Large intestine (tissue), 3 donors: ENCODE measurements around the gene LRMDA. TPM values are rescaled to one million over a fixed set of nuclear protein-coding genes. Genes with fewer than 3 reads are reported as not detected.

Experiments used
- DNase-seq, 2 donors: peaks; one replicate each; pipeline versions ENCODE4 v3.0.0 to v3.0.0-alpha.2; 2013
- H3K27ac ChIP-seq: one replicate; pipeline ENCODE4 v1.5.1; 2013; ENCODE audit warnings: low read length
- H3K27me3 ChIP-seq: 2 replicates; pipeline ENCODE4 v1.6.1; 2013; ENCODE audit warnings: low read length; ENCODE audit not compliant: control insufficient read depth, insufficient read depth
- H3K36me3 ChIP-seq: 2 replicates; pipeline ENCODE4 v1.6.1; 2013; ENCODE audit warnings: low read length; ENCODE audit not compliant: control insufficient read depth, insufficient read depth
- H3K4me1 ChIP-seq: one replicate; pipeline ENCODE4 v1.6.1; 2013; ENCODE audit warnings: low read length; ENCODE audit not compliant: control insufficient read depth, insufficient read depth
- H3K4me3 ChIP-seq: one replicate; pipeline ENCODE4 v1.5.1; 2013; ENCODE audit warnings: low read length
- H3K9me3 ChIP-seq: one replicate; pipeline ENCODE4 v1.6.1; 2013; ENCODE audit warnings: mild to moderate bottlenecking, low read depth, low read length, moderate library complexity; ENCODE audit not compliant: control insufficient read depth
- WGBS: methylation state at CpG from one replicate; pipeline ENCODE4 v1.1.5; 2013; ENCODE audit warnings: low lambda C conversion rate; ENCODE audit not compliant: insufficient coverage; 5-methylcytosine and 5-hydroxymethylcytosine counted together
- polyA plus RNA-seq: library from polyadenylated mRNA; unstranded; fragments of 120-200 nt; gene quantifications from one replicate; pipeline ENCODE4 v1.2.1, GENCODE V29; 2013

The LRMDA gene
- polyA plus RNA-seq, 1 donor: 5.3 TPM

GRCh38 chr10:75865413-75866299 lies 434.2 kb downstream of the LRMDA start:
- H3K36me3 ChIP-seq: no peaks in the 10 kb centered on the region
- no peak for DNase-seq
- H3K9me3 ChIP-seq: no peaks in the 10 kb centered on the region
- H3K4me3 ChIP-seq: no peak overlapping the region
- H3K4me1 ChIP-seq: no peaks in the 10 kb centered on the region
- no peak overlapping the region for H3K27ac ChIP-seq
- no peaks in the 10 kb centered on the region for H3K27me3 ChIP-seq
- WGBS: 69% methylated on average over 3 of the region's 4 CpGs

- no peaks in the 10 kb centered on the region for H3K9me3 ChIP-seq
- no CpG with 5 or more reads among the region's 2 CpGs for WGBS
- no peak overlapping the region for H3K4me3 ChIP-seq
- no peak overlapping the region for H3K27ac ChIP-seq
- no peaks in the 10 kb centered on the region for H3K36me3 ChIP-seq
- no peaks in the 10 kb centered on the region for H3K27me3 ChIP-seq
- DNase-seq: no peak
- H3K4me1 ChIP-seq: no peaks in the 10 kb centered on the region
These were observed 434.8 kb downstream of the LRMDA start for GRCh38 chr10:75866300-75866625.

GRCh38 chr10:75866731-75867130 lies 435.3 kb downstream of the LRMDA start:
- no CpG with 5 or more reads among the region's 4 CpGs for WGBS
- no peaks in the 10 kb centered on the region for H3K4me1 ChIP-seq
- no peaks in the 10 kb centered on the region for H3K9me3 ChIP-seq
- no peak for DNase-seq
- no peaks in the 10 kb centered on the region for H3K36me3 ChIP-seq
- no peaks in the 10 kb centered on the region for H3K27me3 ChIP-seq
- H3K27ac ChIP-seq: no peak overlapping the region
- H3K4me3 ChIP-seq: no peak overlapping the region

GRCh38 chr10:75868574-75868973 lies 437.1 kb downstream of the LRMDA start:
- no peaks in the 10 kb centered on the region for H3K36me3 ChIP-seq
- H3K9me3 ChIP-seq: no peaks in the 10 kb centered on the region
- H3K27me3 ChIP-seq: no peaks in the 10 kb centered on the region
- 80% methylated on average over 1 of the region's 5 CpGs for WGBS
- H3K4me3 ChIP-seq: no peak overlapping the region
- DNase-seq: no peak
- no peak overlapping the region for H3K27ac ChIP-seq
- no peaks in the 10 kb centered on the region for H3K4me1 ChIP-seq

GRCh38 chr10:75870039-75870645 lies 438.7 kb downstream of the LRMDA start:
- Histone ChIP-seq H3K4me3 (no peak overlapping the region), H3K9me3 (no peaks in the 10 kb centered on the region)
- 100% methylated on average over 1 of the region's 4 CpGs for WGBS

GRCh38 chr10:75875740-75876139 lies 444.3 kb downstream of the LRMDA start:
- WGBS: no CpG with 5 or more reads among the region's 2 CpGs
- no peaks in the 10 kb centered on the region for H3K27me3 ChIP-seq
- H3K36me3 ChIP-seq: no peaks in the 10 kb centered on the region
- H3K9me3 ChIP-seq: no peaks in the 10 kb centered on the region
- no peak overlapping the region for H3K4me3 ChIP-seq
- no peak overlapping the region for H3K27ac ChIP-seq
- no peaks in the 10 kb centered on the region for H3K4me1 ChIP-seq
- DNase-seq: no peak

More at GRCh38 chr10:75870039-75870645, 438.7 kb downstream of the LRMDA start:
- H3K36me3 ChIP-seq: no peaks in the 10 kb centered on the region
- DNase-seq: no peak
- no peaks in the 10 kb centered on the region for H3K27me3 ChIP-seq
- no peaks in the 10 kb centered on the region for H3K4me1 ChIP-seq
- no peak overlapping the region for H3K27ac ChIP-seq

- H3K4me1 ChIP-seq: no peaks in the 10 kb centered on the region
- no peak overlapping the region for H3K27ac ChIP-seq
- no peak for DNase-seq
- H3K36me3 ChIP-seq: no peaks in the 10 kb centered on the region
- H3K4me3 ChIP-seq: no peak overlapping the region
- no CpG with 5 or more reads among the region's 3 CpGs for WGBS
- H3K9me3 ChIP-seq: no peaks in the 10 kb centered on the region
- no peaks in the 10 kb centered on the region for H3K27me3 ChIP-seq
These were observed 445.3 kb downstream of the LRMDA start for GRCh38 chr10:75876710-75877109.

- no peak overlapping the region for H3K4me3 ChIP-seq
- no peaks in the 10 kb centered on the region for H3K36me3 ChIP-seq
- H3K9me3 ChIP-seq: no peaks in the 10 kb centered on the region
- H3K27ac ChIP-seq: no peak overlapping the region
- no peaks in the 10 kb centered on the region for H3K27me3 ChIP-seq
- no peaks in the 10 kb centered on the region for H3K4me1 ChIP-seq
- DNase-seq: peak; percentile 18 to 46
- no CpG with 5 or more reads among the region's 7 CpGs for WGBS
These were observed 446.5 kb downstream of the LRMDA start for GRCh38 chr10:75877877-75878276.

- no peaks in the 10 kb centered on the region for H3K36me3 ChIP-seq
- H3K4me1 ChIP-seq: no peaks in the 10 kb centered on the region
- H3K27ac ChIP-seq: no peak overlapping the region
- no peak overlapping the region for H3K4me3 ChIP-seq
- no peaks in the 10 kb centered on the region for H3K27me3 ChIP-seq
- no CpG with 5 or more reads among the region's 2 CpGs for WGBS
- H3K9me3 ChIP-seq: no peaks in the 10 kb centered on the region
- no peak for DNase-seq
These were observed 447.2 kb downstream of the LRMDA start for GRCh38 chr10:75878586-75878985.

GRCh38 chr10:75880031-75880775 lies 448.8 kb downstream of the LRMDA start:
- H3K27ac ChIP-seq: no peak overlapping the region
- no peaks in the 10 kb centered on the region for H3K4me1 ChIP-seq
- H3K36me3 ChIP-seq: no peaks in the 10 kb centered on the region
- no CpG with 5 or more reads among the region's 4 CpGs for WGBS
- no peak overlapping the region for H3K4me3 ChIP-seq
- no peak for DNase-seq
- H3K9me3 ChIP-seq: no peaks in the 10 kb centered on the region
- H3K27me3 ChIP-seq: no peaks in the 10 kb centered on the region
